ENCODE results near the gene UBXN1. TPM values are rescaled to one million over a fixed set of nuclear protein-coding genes. Genes with fewer than 3 reads are reported as not detected.
"Not testable (repeated sequence)": the region's sequence is repeated elsewhere in the genome, so short reads cannot be mapped to it uniquely, and the experiment has no call there.

The UBXN1 gene
- polyA plus RNA-seq, 4 donors: 142 to 224 (median 161) TPM

DNA sequence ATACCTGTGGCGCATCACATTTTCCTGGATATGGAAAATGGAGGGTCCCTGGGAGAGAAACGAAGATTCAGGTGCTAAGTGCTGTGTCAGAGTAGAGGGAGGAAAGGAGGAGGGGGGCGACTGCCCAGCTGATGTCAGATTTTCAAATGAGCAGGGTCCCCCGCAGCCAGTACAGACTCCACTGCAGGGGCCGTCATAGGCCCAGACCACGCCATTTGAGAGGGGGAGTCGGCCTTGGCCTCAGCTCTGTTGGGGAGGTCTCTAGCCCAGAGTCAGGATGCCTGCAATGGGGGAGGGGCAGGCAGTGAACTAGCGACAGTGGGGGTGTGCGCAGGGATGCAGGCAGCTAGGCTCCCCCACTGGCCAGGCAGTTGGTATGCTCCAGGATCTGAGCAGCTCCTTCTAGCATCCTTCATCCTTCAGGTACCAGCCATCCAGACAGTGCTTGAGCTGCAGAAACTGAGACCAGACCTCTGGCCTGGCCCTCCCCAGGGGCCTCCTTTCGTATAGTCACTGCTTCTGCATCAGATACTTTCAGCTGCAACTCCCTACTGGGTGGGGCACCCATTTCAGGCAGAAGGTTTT lies 28.5 kb upstream of the UBXN1 start, which contains the start of the genes BSCL2 and GNG3:
Gene BSCL2, minus strand, starts transcription at position 148 of the 585 bp plus-strand sequence. CDS start 229 bp downstream, outside the sequence.
Gene GNG3, plus strand, starts transcription at position 400 of the 585 bp plus-strand sequence. CDS start 620 bp downstream, outside the sequence.
- no peak for DNase-seq
- FAIRE-seq: no peak
- Histone ChIP-seq H3K27me3 (ENCODE audit: control insufficient read depth in 3 of 3, insufficient read depth in 3 of 3, low read length in 3 of 3) (no peaks in the 10 kb centered on the region), H3K4me3 (ENCODE audit: low read depth in 1 of 3, low read length in 3 of 3) (peak within 1 kb of the TSS in 2 of 3 donors; percentile 44 to 82), H3K27ac (ENCODE audit: low read depth in 1 of 3, low read length in 2 of 3) (peak within 1 kb of the TSS; percentile 20 to 98 (median 78)), H3K4me1 (ENCODE audit: control insufficient read depth in 3 of 3, insufficient read depth in 2 of 3, low read depth in 1 of 3, low read length in 2 of 3) (peaks cover 6 to 53% (median 10%) of the 10 kb centered on the region in 3 donors), H3K9me3 (ENCODE audit: control insufficient read depth in 2 of 2, insufficient read depth in 1 of 2, low read depth in 1 of 2, low read length in 1 of 2) (no peaks in the 10 kb centered on the region), H3K36me3 (ENCODE audit: control insufficient read depth in 3 of 3, insufficient read depth in 2 of 3, low read depth in 1 of 3, low read length in 3 of 3) (peaks cover 0 to 46% (median 0%) of the 10 kb centered on the region in 3 donors)
- 81 to 86% (median 83%) methylated on average over 10 of the region's 10 CpGs for WGBS, 3 donors

DNA sequence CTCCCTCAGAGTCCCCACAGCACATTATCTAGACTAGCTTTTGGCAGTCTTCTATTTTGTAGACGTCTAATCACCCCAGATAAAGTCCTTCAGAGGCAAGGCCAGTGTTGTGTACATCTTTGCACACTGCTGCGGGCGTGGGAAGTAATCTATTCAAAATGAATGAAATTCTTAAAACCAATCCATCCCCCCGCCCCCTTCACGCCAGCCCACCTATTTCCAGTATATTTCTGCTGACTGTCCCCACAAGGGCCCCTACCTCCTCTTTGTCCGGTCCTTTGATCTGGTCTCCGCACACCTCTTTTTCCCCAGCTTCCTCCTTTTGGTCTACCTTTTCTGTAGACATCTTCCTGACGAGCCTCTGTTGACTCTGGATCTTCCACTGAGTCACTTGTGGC lies 28.0 kb upstream of the UBXN1 start:
- WGBS, 3 donors: 77 to 84% (median 80%) methylated on average over 8 of the region's 8 CpGs
- H3K27me3 ChIP-seq (ENCODE audit: control insufficient read depth in 3 of 3, insufficient read depth in 3 of 3, low read length in 3 of 3): no peaks in the 10 kb centered on the region
- H3K4me1 ChIP-seq (ENCODE audit: control insufficient read depth in 3 of 3, insufficient read depth in 2 of 3, low read depth in 1 of 3, low read length in 2 of 3): peaks cover 6 to 48% (median 10%) of the 10 kb centered on the region in 3 donors
- FAIRE-seq (no peak), DNase-seq (no peak)
- no peaks in the 10 kb centered on the region for H3K9me3 ChIP-seq (ENCODE audit: control insufficient read depth in 2 of 2, insufficient read depth in 1 of 2, low read depth in 1 of 2, low read length in 1 of 2)
- peak overlapping the region in 2 of 3 donors; percentile 72 to 83 for H3K27ac ChIP-seq (ENCODE audit: low read depth in 1 of 3, low read length in 2 of 3)
- peak overlapping the region in 1 of 3 donors; percentile 82 for H3K4me3 ChIP-seq (ENCODE audit: low read depth in 1 of 3, low read length in 3 of 3)
- peaks cover 0 to 46% (median 0%) of the 10 kb centered on the region in 3 donors for H3K36me3 ChIP-seq (ENCODE audit: control insufficient read depth in 3 of 3, insufficient read depth in 2 of 3, low read depth in 1 of 3, low read length in 3 of 3)

DNA sequence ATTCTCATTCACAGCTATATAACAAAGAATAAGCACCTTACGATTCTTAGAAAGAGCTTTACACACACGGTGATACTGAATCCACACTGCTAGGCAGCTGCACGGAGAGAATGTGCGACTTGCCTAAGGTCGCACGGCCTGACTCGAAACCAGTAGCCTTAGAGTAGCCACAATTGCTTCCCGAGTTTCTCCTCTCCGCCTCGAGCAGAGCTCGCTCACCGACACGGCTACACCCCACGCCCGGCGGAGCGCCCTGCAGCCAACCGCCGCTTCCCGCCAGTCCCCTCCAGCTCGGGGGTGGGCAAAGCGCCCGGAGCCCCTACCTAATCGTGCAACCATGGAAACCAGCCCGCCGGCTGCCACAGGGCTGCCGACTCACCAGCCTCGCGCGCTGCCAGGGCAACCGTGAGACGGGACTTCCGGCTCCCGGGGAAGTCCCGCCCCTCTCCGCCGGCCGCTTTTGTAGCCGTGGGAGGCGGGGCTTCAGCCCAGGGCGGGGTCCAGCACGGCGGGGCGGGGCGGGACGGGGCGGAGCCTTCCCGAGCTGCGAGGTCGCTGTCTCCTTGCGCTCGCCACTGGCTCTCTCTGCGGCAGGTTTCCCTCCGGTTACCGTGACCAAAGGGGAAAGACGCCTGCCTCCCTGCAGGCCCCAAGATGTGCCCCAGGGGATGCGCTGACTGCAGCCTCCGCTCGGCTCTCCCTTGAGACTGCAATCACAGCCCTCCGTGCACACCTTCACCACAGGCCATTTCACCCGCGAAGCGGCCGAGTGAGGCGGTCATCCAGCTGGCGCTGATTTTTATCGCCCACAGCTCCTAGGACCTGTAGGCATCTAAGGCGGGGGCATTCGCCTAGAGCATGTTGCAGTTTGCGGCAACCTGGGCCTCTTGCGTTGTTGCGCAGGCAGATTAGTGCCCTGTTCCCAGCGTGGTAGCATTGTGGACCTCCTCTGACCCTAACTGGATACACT lies 27.3 kb upstream of the UBXN1 start:
- Histone ChIP-seq H3K4me3 (ENCODE audit: low read depth in 1 of 3, low read length in 3 of 3) (peak overlapping the region; percentile 67 to 82 (median 70)), H3K4me1 (ENCODE audit: control insufficient read depth in 3 of 3, insufficient read depth in 2 of 3, low read depth in 1 of 3, low read length in 2 of 3) (peaks cover 6 to 44% (median 10%) of the 10 kb centered on the region in 3 donors), H3K27ac (ENCODE audit: low read depth in 1 of 3, low read length in 2 of 3) (peak overlapping the region; percentile 20 to 90 (median 82)), H3K27me3 (ENCODE audit: control insufficient read depth in 3 of 3, insufficient read depth in 3 of 3, low read length in 3 of 3) (no peaks in the 10 kb centered on the region), H3K36me3 (ENCODE audit: control insufficient read depth in 3 of 3, insufficient read depth in 2 of 3, low read depth in 1 of 3, low read length in 3 of 3) (peaks cover 0 to 46% (median 0%) of the 10 kb centered on the region in 3 donors), H3K9me3 (ENCODE audit: control insufficient read depth in 2 of 2, insufficient read depth in 1 of 2, low read depth in 1 of 2, low read length in 1 of 2) (no peaks in the 10 kb centered on the region)
- 4 to 5% (median 5%) methylated on average over 66 to 73 of the region's 73 CpGs for WGBS, 3 donors
- FAIRE-seq: no peak
- peak; percentile 93 to 96 for DNase-seq

DNA sequence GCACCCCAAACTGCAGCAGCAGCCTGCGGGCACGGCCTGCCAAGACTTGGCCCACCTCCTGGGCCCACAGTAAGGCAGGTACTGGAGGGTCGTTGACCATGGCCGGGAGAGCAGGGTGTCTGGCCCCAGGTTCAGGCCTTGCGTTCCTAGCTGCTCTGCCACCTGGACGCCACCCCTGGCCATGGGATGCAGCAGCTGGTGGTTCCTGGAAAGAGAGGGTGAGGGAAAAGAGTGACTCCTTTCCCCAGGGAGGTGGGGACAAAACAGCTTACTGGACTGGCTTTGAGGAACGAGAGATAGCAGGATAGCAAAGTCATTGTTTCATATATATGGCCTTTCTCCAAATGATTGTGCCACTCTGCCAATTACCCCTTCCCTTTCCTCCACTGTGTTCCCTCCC lies 26.5 kb upstream of the UBXN1 start:
- DNase-seq: no peak
- no peak for FAIRE-seq
- Histone ChIP-seq H3K4me3 (ENCODE audit: low read depth in 1 of 3, low read length in 3 of 3) (peak overlapping the region; percentile 67 to 82 (median 70)), H3K9me3 (ENCODE audit: control insufficient read depth in 2 of 2, insufficient read depth in 1 of 2, low read depth in 1 of 2, low read length in 1 of 2) (no peaks in the 10 kb centered on the region), H3K36me3 (ENCODE audit: control insufficient read depth in 3 of 3, insufficient read depth in 2 of 3, low read depth in 1 of 3, low read length in 3 of 3) (peaks cover 0 to 44% (median 0%) of the 10 kb centered on the region in 3 donors), H3K4me1 (ENCODE audit: control insufficient read depth in 3 of 3, insufficient read depth in 2 of 3, low read depth in 1 of 3, low read length in 2 of 3) (peaks cover 6 to 41% (median 8%) of the 10 kb centered on the region in 3 donors), H3K27ac (ENCODE audit: low read depth in 1 of 3, low read length in 2 of 3) (peak overlapping the region in 2 of 3 donors; percentile 82 to 90), H3K27me3 (ENCODE audit: control insufficient read depth in 3 of 3, insufficient read depth in 3 of 3, low read length in 3 of 3) (no peaks in the 10 kb centered on the region)
- WGBS, 3 donors: 16 to 53% (median 39%) methylated on average over 7 of the region's 7 CpGs

DNA sequence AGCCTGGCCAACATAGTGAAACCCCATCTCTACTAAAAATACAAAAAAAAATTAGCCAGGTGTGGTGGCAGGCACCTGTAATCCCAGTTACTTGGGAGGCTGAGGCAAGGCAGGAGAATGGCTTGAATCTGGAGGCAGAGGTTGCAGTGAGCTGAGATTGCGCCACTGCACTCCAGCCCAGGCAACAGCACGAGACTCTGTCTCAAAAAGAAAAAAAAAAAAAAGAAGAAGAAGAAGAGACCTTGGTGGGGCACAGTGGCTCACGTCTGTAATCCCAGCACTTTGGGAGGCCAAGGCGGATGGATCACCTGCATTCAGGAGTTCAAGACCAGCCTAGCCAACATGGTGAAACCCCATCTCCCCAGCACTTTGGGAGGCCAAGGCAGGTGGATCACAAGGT lies 25.0 kb upstream of the UBXN1 start:
- not testable (repeated sequence) for H3K27me3 ChIP-seq (ENCODE audit: control insufficient read depth in 3 of 3, insufficient read depth in 3 of 3, low read length in 3 of 3); H3K27ac ChIP-seq (ENCODE audit: low read depth in 1 of 3, low read length in 2 of 3); FAIRE-seq; DNase-seq; H3K4me3 ChIP-seq (ENCODE audit: low read depth in 1 of 3, low read length in 3 of 3); H3K9me3 ChIP-seq (ENCODE audit: control insufficient read depth in 2 of 2, insufficient read depth in 1 of 2, low read depth in 1 of 2, low read length in 1 of 2)
- H3K36me3 ChIP-seq (ENCODE audit: control insufficient read depth in 3 of 3, insufficient read depth in 2 of 3, low read depth in 1 of 3, low read length in 3 of 3): peaks cover 0 to 48% (median 0%) of the 10 kb centered on the region in 3 donors
- WGBS, 3 donors: 88 to 100% (median 94%) methylated on average over 4 of the region's 4 CpGs
- H3K4me1 ChIP-seq (ENCODE audit: control insufficient read depth in 3 of 3, insufficient read depth in 2 of 3, low read depth in 1 of 3, low read length in 2 of 3): peaks cover 6 to 31% (median 6%) of the 10 kb centered on the region in 3 donors

DNA sequence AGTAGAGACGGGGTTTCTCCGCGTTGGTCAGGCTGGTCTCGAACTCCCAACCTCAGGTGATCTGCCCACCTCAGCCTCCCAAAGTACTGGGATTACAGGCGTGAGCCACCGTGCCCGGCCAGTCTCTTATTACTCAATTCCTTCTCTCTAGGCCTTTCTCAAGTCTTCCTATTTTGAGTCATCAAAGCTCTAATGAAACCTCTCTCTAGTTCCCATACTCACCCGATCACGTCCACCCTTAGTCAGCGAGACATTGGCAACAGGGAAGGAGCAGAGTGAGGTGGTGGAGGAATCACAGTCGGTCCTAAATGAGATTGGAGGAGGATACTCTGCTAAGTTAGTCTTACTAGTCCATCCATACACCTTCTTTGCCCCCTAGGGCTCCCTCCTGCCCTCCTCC lies 23.4 kb upstream of the UBXN1 start:
- Histone ChIP-seq H3K36me3 (ENCODE audit: control insufficient read depth in 3 of 3, insufficient read depth in 2 of 3, low read depth in 1 of 3, low read length in 3 of 3) (peaks cover 0 to 44% (median 0%) of the 10 kb centered on the region in 3 donors), H3K9me3 (ENCODE audit: control insufficient read depth in 2 of 2, insufficient read depth in 1 of 2, low read depth in 1 of 2, low read length in 1 of 2) (no peaks in the 10 kb centered on the region), H3K27ac (ENCODE audit: low read depth in 1 of 3, low read length in 2 of 3) (no peak overlapping the region), H3K4me3 (ENCODE audit: low read depth in 1 of 3, low read length in 3 of 3) (no peak overlapping the region), H3K27me3 (ENCODE audit: control insufficient read depth in 3 of 3, insufficient read depth in 3 of 3, low read length in 3 of 3) (no peaks in the 10 kb centered on the region), H3K4me1 (ENCODE audit: control insufficient read depth in 3 of 3, insufficient read depth in 2 of 3, low read depth in 1 of 3, low read length in 2 of 3) (peaks cover 0 to 19% (median 2%) of the 10 kb centered on the region in 3 donors)
- DNase-seq (no peak), FAIRE-seq (no peak)
- WGBS, 3 donors: 82 to 85% (median 83%) methylated on average over 8 to 11 of the region's 11 CpGs

DNA sequence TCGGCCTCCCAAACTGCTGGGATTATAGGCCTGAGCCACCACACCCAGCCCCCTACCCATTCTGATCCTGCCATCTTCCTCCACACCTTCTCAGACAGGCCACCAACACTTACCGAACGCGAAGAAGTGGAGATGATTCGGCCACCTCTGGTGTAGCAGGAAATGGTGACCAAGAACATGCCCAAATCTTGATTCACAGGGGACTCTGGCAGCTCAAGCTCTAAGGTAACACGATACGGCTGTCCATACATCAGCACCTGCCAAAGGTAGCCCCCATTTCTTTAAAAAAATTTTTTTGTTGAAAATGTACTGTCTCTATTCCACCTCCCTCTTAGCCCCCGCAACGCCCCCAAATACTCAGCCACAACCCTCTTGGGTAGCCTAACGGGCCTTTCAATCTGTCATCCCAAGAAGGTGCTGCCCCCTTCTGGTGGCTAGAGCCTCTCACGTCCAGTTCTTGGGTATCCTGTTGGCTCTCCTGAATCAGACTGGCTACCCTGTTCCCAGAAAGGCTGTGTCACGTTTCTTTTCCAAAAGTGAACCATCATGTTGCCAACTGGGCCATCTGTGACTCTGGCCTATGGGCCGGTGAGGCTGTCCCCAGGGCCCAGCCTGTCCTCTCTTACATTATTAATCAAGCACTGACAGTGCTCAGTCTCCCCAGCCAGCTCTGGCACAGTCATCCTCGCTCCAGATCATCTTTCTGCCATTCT lies 15.7 kb upstream of the UBXN1 start:
- Histone ChIP-seq H3K4me1 (ENCODE audit: control insufficient read depth in 3 of 3, insufficient read depth in 2 of 3, low read depth in 1 of 3, low read length in 2 of 3) (peaks cover 0 to 3% (median 0%) of the 10 kb centered on the region in 3 donors), H3K27ac (ENCODE audit: low read depth in 1 of 3, low read length in 2 of 3) (no peak overlapping the region), H3K36me3 (ENCODE audit: control insufficient read depth in 3 of 3, insufficient read depth in 2 of 3, low read depth in 1 of 3, low read length in 3 of 3) (peaks cover 0 to 58% (median 15%) of the 10 kb centered on the region in 3 donors), H3K9me3 (ENCODE audit: control insufficient read depth in 2 of 2, insufficient read depth in 1 of 2, low read depth in 1 of 2, low read length in 1 of 2) (no peaks in the 10 kb centered on the region), H3K4me3 (ENCODE audit: low read depth in 1 of 3, low read length in 3 of 3) (no peak overlapping the region), H3K27me3 (ENCODE audit: control insufficient read depth in 3 of 3, insufficient read depth in 3 of 3, low read length in 3 of 3) (no peaks in the 10 kb centered on the region)
- 53 to 61% (median 55%) methylated on average over 14 of the region's 14 CpGs for WGBS, 3 donors
- peak; percentile 83 to 84 for DNase-seq
- FAIRE-seq: no peak
